ENCODE measurements around the gene DLGAP3.

Gene DLGAP3

DNA sequence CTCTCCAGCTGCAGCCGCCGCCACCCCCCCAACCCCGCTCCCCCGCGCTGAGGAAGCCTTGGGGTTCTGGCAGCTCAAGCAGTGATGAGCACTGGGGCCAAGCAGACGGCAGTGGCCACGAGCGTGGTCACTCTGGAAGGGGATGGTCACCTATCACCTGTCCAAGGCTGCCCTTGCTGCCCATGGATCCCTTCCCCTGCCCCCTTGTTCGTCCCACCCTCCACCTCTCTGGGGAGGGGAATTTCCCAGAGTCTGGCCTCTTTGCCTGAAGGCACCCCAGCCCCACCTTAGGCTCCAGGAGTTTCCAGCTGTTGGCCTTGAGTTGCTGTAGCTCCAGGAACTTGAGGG lies 62.7 kb downstream of the DLGAP3 start:
- DNase-seq (ENCODE audit: low read depth in 1 of 2, low spot score in 1 of 2), result no peak
- in situ Hi-C loops (cut with HindIII; ENCODE audit: low pct_unique_long_range_greater_than_20kb, low sequenced_read_pairs), result no loop called here
- no peak for TF ChIP-seq JUND (IDR thresholded peaks at IDR 0.05; ENCODE audit: low read depth)

- DNase-seq (ENCODE audit: low read depth in 1 of 2, low spot score in 1 of 2), result peak; percentile 56 to 71
- TF ChIP-seq JUND (IDR thresholded peaks at IDR 0.05; ENCODE audit: low read depth), result no peak
- in situ Hi-C loops (cut with HindIII; ENCODE audit: low pct_unique_long_range_greater_than_20kb, low sequenced_read_pairs), result no loop called here
Observed at GRCh38 chr1:34865981-34866761, 63.3 kb downstream of the DLGAP3 start.

GRCh38 chr1:34865573-34865972 lies 63.9 kb downstream of the DLGAP3 start:
- DNase-seq (ENCODE audit: low read depth in 1 of 2, low spot score in 1 of 2), result no peak
- in situ Hi-C loops (cut with HindIII; ENCODE audit: low pct_unique_long_range_greater_than_20kb, low sequenced_read_pairs), result no loop called here
- TF ChIP-seq JUND (IDR thresholded peaks at IDR 0.05; ENCODE audit: low read depth), result no peak

- in situ Hi-C loops (cut with HindIII; ENCODE audit: low pct_unique_long_range_greater_than_20kb, low sequenced_read_pairs), result no loop called here
- DNase-seq (ENCODE audit: low read depth in 1 of 2, low spot score in 1 of 2), result no peak
- no peak for TF ChIP-seq JUND (IDR thresholded peaks at IDR 0.05; ENCODE audit: low read depth)
Observed at GRCh38 chr1:34864759-34865158, 64.7 kb downstream of the DLGAP3 start.

DNA sequence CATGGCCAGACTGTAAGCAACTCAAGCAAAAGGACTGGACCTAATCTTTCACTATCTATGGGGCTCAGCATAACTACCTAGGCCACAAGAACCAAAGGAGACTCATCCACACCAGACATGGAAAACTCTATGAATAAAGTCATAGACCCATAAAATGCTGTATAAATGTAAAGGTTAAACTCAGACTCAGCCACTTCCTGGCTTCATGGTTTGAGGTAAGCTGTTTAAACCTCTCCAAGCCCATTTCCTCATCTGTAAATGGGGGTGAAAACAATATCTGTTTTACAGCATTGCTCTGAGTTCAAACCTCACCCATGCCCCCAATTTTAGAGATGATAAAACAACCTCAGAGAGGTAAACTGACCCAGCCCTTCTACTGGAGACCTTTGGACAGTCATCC lies 65.9 kb downstream of the DLGAP3 start:
- in situ Hi-C loops (cut with HindIII; ENCODE audit: low pct_unique_long_range_greater_than_20kb, low sequenced_read_pairs), result no loop called here
- DNase-seq (ENCODE audit: low read depth in 1 of 2, low spot score in 1 of 2), result no peak
- no peak for TF ChIP-seq JUND (IDR thresholded peaks at IDR 0.05; ENCODE audit: low read depth)

GRCh38 chr1:34859446-34860200 lies 69.8 kb downstream of the DLGAP3 start, which contains the start of gene SMIM12:
TSS of gene SMIM12 (minus strand) at chr1:34859749. CDS start at chr1:34855977, 3,772 bp downstream.
- TF ChIP-seq JUND (IDR thresholded peaks at IDR 0.05; ENCODE audit: low read depth), result no peak
- in situ Hi-C loops (cut with HindIII; ENCODE audit: low pct_unique_long_range_greater_than_20kb, low sequenced_read_pairs), result no loop called here
- DNase-seq (ENCODE audit: low read depth in 1 of 2, low spot score in 1 of 2), result peak; percentile 94

GRCh38 chr1:34858901-34859445 lies 70.5 kb downstream of the DLGAP3 start:
- no peak for TF ChIP-seq JUND (IDR thresholded peaks at IDR 0.05; ENCODE audit: low read depth)
- no peak for DNase-seq (ENCODE audit: low read depth in 1 of 2, low spot score in 1 of 2)
- in situ Hi-C loops (cut with HindIII; ENCODE audit: low pct_unique_long_range_greater_than_20kb, low sequenced_read_pairs), result no loop called here

GRCh38 chr1:34856697-34857096 lies 72.8 kb downstream of the DLGAP3 start:
- in situ Hi-C loops (cut with HindIII; ENCODE audit: low pct_unique_long_range_greater_than_20kb, low sequenced_read_pairs), result no loop called here
- TF ChIP-seq JUND (IDR thresholded peaks at IDR 0.05; ENCODE audit: low read depth), result no peak
- no peak for DNase-seq (ENCODE audit: low read depth in 1 of 2, low spot score in 1 of 2)

DNA sequence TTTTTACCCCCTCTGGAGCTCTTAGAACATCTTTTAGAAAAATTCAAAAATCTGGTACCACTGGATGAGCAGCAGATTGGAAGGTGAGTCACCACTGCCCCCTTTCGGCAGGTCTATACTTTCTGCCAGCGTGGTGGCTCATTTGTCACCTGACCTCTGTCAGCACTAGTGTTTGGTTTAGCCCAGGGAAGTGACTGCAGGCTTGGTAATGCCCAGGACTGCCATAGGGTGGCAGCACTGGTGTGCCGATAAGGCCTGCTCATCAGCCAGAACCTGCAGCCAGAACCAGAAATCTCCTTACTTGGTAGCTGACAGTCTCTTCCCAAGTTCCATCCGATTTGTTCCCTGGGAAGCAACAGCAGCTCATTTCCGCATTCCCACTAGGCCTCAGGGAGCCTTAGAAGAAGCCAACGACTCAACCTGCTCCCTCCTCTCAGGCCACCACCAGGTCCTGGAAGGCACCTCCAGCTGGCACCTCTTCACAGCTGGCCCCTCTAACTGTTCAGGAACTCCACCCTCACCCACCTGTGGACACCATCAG lies 76.7 kb downstream of the DLGAP3 start:
- in situ Hi-C loops (cut with HindIII; ENCODE audit: low pct_unique_long_range_greater_than_20kb, low sequenced_read_pairs), result no loop called here
- peak; percentile 54 to 91 for DNase-seq (ENCODE audit: low read depth in 1 of 2, low spot score in 1 of 2)
- TF ChIP-seq JUND (IDR thresholded peaks at IDR 0.05; ENCODE audit: low read depth), result no peak

- DNase-seq (ENCODE audit: low read depth in 1 of 2, low spot score in 1 of 2), result no peak
- TF ChIP-seq JUND (IDR thresholded peaks at IDR 0.05; ENCODE audit: low read depth), result no peak
- in situ Hi-C loops (cut with HindIII; ENCODE audit: low pct_unique_long_range_greater_than_20kb, low sequenced_read_pairs), result no loop called here
Observed at GRCh38 chr1:34851431-34852105, 77.9 kb downstream of the DLGAP3 start.

DNA sequence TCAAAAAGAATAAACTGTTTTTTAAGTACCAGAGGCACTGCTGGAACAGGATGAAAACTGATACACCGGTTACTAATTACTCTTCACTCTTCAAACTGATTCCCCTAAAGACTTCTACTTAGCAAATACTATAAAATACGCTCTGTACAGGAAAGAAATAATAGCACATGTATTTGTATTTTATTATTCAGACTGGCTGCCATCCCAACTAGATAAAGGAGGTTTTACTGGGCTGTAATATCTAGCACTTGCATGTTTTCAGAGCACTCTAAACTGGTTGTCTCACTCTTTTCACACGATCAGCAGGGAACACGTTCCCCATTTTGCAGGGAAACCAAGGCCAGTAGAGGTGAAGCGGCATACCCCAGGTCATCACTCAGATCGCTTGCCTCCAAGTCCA lies 79.1 kb downstream of the DLGAP3 start:
- DNase-seq (ENCODE audit: low read depth in 1 of 2, low spot score in 1 of 2), result no peak
- in situ Hi-C loops (cut with HindIII; ENCODE audit: low pct_unique_long_range_greater_than_20kb, low sequenced_read_pairs), result no loop called here
- TF ChIP-seq JUND (IDR thresholded peaks at IDR 0.05; ENCODE audit: low read depth), result no peak

- in situ Hi-C loops (cut with HindIII; ENCODE audit: low pct_unique_long_range_greater_than_20kb, low sequenced_read_pairs), result no loop called here
- TF ChIP-seq JUND (IDR thresholded peaks at IDR 0.05; ENCODE audit: low read depth), result no peak
- DNase-seq (ENCODE audit: low read depth in 1 of 2, low spot score in 1 of 2), result no peak
Observed at GRCh38 chr1:34847094-34847493, 82.4 kb downstream of the DLGAP3 start.
